ENCODE results near the gene SUSD6.

- TF ChIP-seq CTCF (IDR thresholded peaks at IDR 0.05): no peak
- no peak for TF ChIP-seq EP300 (IDR thresholded peaks at IDR 0.05; ENCODE audit: borderline replicate concordance in 1 of 2, low read depth in 1 of 2, low read length in 1 of 2)
- no peak for TF ChIP-seq NRF1 (IDR thresholded peaks at IDR 0.05; ENCODE audit: low read depth, low read length)
- TF ChIP-seq REST (IDR thresholded peaks at IDR 0.05; ENCODE audit: low read depth, low read length): no peak
- TF ChIP-seq RAD21 (IDR thresholded peaks at IDR 0.05; ENCODE audit: low read length): no peak
- no peak for TF ChIP-seq POLR2AphosphoS5 (IDR thresholded peaks at IDR 0.05; ENCODE audit: low read depth, low read length)
- no peak for TF ChIP-seq NFIC (IDR thresholded peaks at IDR 0.05; ENCODE audit: borderline replicate concordance)
- TF ChIP-seq YY1 (IDR thresholded peaks at IDR 0.05; ENCODE audit: low read depth): no peak
- no peak for TF ChIP-seq SMC3 (IDR thresholded peaks at IDR 0.05; ENCODE audit: low read depth, low read length)
Observed at GRCh38 chr14:69690042-69690441, 78.6 kb downstream of the SUSD6 start.
